Activated CD4-positive, CD25-positive, alpha-beta regulatory T cell (primary cell): ENCODE data around the gene ZNF431.
"Not testable (repeated sequence)": the region's sequence is repeated elsewhere in the genome, so short reads cannot be mapped to it uniquely, and the experiment has no call there.

ENCODE experiments used
- DNase-seq, 4 experiments: peaks; one replicate each; lab custom pipeline; 2025; lab: John Stamatoyannopoulos, UW

Gene ZNF431

DNA sequence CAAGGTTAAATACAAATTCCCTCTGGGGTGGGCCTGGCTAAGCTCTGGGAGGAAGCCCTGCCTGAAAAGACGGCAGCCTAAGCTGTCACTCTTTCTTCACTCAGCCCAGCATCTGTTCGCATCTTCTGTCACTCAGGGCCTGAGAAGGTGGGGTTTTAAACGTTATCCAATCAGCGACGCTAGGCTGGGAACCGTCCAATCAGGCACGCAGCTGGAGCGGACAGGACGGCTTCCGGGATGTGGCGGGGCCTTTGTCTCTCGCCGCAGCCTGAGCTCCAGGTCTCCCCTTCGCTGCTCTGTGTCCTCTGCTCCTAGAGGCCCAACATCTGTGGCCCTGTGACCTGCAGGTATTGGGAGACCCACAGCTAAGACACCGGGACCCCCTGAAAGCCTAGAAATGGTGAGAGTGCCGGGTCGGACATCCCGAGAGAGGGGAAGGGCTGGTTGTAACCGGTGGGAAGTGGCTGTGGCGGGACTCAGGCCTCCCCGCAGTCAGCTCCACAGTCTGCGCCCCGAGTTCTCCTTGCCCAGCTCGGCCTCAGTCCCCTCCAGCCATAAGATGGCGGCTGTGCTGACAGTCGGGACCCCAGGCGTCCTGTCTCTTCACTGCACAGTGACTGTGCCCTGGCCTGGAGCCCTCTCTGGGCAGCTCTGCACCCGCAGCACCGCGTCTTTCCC is at the start of gene ZNF431:
ZNF431 (plus strand) TSS at position 254 of the 678 bp plus-strand sequence; CDS start at position 398, 144 bp downstream.
- peak; percentile 59 to 73 (median 70) for DNase-seq

DNA sequence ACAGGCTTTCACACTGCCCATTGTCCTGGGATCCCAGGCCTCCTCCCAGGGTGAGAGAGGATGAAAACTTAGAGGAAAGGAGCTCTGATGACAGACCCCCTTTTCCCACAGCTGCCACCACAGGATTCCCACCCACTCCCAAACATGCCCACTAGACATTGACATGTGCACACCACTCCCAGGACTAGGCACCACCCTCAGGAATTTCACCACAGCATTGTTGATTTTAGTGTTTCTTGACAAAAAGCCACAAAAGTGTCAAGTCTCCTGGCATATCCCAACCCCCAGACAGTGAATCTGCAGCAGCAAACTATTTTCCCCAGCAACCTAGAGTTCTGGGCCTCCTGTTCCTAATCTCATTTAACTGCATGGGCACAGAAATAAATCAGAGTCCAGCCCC is 49.7 kb upstream of the ZNF431 start:
- DNase-seq, result no peak

DNA sequence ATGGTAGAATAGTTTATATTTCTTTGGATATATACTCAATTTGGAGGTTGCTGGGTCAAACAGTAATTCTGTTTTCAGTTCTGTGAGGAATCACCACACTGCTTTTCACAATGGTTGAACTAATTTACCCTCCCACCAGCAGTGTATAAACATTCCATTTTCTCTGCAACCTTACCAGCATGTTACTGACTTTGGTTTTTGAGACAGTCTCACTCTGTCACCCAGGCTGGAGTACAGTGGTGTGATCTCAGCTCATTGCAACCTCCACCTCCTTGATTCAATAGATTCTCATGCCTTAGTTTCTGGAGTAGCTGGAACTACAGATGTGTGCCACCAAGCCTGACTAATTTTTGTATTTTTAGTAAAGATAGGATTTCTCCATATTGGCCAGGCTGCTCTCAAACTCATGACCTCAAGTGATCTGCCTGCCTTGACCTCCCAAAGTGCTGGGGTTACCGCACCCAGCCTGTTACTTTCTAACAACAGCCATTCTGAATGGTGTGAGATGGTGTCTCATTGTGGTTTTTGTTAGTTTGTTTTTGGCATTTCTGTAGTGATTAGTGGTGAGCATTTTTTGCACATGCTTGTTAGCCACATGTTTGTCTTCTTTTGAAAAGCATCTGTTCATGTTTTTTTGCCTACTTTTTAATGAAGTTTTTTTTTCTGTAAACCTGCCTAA is 47.4 kb upstream of the ZNF431 start:
- no peak for DNase-seq

DNA sequence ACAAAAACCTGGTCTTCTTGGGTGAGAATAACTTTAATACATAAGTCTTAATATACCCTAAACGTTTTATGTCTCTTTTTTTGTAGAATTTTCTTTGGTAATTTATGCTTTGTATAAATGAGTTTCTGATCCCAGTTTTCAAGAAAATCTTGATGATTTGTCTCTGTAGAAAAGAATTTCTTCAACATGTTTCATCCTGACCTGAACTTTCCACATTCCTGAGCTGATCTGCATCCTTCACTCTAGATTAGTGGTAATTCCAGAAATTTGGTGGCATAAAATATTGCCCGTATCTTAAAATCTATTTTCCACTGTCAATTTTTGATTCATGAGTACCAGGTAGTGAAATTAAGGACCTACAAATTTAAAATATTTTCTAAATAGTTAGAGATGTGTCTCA is 43.5 kb upstream of the ZNF431 start:
- DNase-seq, result no peak

DNA sequence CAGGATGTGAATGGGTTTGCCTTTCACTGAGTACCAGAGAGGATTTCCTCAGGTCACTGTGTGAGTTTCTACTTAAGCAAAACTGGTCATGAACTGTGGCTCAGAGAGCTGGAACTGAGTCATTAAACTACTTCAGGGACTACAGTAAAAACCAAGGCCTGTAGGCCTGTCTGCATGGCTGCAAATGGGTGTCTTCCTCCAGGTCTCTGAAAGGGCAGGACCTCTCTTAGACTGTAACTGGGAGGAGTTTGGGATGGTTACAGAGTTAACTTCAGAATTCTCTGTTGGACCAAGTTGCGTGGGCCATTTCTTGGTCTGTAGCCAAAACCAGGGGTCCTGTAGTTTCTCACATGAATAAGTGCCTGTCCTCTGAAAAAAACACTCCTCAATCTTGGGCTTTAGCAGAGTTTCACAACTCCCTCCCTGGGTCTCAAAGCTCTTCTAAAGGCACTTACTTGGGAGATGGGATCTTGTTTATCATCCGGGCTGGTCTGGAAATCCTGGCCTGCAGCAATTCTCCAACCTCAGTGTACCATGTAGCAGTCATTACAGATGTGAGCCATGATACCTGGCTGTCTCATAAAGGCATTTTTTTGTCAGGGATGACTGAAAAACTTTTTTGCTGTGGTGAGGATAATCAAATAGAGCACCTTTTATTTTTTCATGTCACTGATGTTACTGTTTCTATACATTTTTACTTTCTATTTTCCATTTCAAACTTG is 40.2 kb upstream of the ZNF431 start:
- DNase-seq, result no peak

DNA sequence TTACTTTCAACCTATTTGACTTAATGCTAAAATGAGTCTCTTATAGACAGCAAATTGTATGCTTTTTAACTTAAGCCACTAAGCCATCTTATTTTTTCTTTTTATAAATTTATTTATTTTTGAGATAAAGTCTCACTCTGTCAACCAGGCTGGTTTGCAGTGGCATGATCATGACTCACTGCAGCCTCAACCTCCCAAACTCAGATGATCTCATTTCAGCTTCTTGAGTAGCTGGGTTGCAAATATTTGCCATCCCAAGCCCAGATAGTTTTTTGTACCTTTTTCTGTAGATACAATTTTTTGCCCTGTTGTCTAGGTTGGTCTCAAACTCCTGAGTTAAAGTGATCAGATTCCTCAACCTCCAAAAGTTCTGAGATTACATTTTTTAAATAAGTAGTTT is 32.7 kb upstream of the ZNF431 start:
- DNase-seq, result no peak

DNA sequence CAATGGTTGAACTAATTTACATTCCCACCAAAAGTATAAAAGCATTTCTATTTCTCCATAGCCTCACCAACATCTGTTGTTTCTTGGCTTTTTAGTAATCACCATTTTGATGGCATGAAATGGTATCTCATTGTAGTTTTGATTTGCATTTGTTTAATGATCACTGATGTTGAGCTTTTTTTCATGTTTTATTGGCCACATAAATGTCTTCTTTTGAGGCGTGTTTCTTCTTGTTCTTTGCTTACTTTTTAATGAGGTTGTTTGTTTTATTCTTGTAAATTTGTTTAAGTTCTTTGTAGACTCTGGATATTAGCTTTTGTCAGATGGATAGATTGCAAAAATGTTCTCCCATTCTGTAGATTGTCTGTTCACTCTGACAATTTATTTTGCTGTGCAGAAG is 31.7 kb upstream of the ZNF431 start:
- no peak for DNase-seq

DNA sequence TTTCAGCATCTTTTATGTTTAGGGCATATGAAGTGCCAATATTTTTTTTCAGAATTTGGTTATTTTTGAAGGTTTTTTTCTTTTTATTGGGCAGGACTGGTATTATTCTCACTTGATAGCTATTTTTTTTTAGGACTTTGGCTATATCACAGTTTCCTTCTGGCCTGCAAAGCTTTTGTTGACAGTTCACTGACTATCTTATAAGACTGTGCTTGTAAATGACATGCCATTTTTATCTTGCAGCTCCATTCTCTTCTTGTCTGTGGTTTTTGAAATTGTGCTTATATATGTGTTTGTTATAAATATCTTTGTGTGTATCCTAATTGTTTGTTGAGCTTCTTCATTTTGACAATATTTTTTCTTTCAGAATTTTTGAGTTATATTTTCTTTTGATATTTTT is 26.4 kb upstream of the ZNF431 start:
- no peak for DNase-seq

DNA sequence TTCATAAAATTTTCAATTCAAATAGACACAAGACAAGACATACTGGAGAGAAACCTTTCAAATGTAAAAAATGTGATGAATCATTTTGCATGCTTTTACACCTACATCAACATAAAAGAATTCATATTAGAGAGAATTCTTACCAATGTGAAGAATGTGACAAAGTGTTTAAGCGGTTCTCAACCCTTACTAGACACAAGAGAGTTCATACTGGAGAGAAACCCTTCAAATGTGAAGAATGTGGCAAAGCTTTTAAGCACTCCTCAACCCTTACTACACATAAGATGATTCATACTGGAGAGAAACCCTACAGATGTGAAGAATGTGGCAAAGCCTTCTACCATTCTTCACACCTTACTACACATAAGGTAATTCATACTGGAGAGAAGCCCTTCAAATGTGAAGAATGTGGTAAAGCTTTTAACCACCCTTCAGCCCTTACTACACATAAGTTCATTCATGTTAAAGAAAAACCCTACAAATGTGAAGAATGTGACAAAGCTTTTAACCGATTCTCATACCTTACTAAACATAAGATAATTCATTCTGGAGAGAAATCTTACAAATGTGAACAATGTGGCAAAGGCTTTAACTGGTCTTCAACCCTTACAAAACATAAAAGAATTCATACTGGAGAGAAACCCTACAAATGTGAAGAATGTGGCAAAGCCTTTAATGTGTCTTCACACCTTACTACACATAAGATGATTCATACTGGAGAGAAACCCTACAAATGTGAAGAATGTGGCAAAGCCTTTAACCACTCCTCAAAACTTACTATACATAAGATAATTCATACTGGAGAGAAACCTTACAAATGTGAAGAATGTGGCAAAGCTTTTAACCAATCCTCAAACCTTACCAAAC is 24.6 kb upstream of the ZNF431 start:
- no peak for DNase-seq

DNA sequence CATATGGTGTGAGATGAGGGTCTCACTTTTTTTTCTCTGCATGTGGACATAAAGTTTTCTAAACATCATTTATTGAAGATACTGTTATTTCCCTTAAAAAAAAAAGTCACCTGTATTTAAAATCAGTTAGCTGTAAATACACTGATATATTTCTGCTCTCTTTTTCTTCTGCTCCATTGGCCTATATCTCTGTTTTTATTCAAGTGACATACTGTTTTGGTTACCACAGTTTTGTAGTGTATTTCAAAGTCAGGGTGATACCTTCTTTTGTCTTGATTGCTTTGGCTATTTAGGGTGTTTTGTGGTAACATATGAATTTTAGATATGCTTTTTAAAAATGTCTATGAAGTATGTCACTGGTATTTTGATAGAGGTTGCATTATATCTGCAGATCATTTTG is 15.8 kb upstream of the ZNF431 start:
- no peak for DNase-seq

DNA sequence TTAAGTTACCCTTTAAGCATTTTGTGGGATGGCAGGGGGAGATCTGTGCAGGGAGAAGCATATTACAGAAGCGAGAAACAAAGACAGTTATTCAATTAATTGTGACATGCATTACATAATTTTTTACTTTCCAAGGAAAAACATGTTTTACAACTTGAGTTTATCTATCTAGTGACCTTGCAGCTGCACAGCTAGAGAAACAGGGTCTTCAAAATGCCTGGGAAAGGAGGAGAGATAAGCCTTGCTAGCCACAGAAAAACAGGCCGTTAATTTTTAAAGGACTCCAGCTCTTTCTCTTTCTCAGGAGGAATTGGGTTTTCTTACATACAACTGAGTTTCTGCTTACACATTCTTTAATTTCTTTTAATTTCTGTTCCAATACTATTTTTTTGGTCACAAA is 14.8 kb upstream of the ZNF431 start:
- DNase-seq, result no peak

DNA sequence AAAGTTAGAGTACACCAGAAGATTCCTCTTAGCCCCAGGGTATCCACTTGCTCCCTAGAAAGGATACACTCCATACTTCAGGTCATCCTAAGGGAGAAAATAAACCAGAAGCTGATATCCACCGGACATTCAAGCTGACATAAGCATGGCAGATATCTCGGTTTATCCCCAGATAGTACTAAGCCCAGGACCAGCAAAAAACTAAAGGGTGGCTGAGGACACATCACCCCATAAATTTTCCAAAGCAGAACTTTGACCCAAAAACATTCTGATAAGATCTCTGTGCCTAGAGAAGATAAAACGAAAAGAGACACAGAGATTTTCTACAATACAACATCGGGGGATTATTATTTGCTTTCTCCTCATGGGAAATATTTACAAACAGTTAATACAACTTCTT is 13.9 kb upstream of the ZNF431 start:
- no peak for DNase-seq

DNA sequence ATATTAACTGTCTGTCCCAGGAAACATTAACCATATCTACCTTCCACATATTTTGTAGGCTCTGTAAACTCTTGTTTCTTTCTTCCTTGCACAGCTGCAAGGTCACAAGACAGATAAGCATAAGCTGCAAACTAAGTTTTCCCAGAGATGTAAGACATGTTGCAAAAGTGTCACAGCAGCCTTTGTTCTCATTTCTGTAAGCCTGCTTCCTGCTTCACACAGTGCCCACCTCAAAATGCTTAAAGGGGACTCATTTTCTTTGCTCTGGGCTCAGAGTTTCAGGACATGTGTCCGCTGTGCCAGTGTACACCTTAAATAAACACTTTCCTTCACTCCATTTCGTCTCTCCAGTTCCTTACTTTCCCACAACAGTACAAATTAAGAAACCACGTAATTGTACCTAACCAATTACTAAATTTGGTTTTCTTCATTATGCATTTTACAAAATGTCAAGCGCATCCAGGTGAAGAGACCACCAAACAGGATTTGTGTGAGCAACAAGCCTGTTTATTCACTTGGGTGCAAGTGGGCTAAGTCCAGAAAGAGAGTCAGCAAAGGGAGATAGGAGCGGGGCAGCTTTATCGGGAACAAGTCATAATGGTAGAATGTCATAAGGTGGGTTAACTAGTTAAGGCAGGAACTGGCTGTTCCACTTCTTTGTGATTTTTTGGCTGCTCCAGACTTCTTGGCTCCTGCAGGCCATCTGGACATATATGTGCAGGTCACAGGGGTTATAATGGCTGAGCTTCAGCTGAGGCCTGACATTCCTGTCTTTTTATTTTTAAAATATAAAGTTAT is 12.7 kb upstream of the ZNF431 start:
- no peak for DNase-seq

DNA sequence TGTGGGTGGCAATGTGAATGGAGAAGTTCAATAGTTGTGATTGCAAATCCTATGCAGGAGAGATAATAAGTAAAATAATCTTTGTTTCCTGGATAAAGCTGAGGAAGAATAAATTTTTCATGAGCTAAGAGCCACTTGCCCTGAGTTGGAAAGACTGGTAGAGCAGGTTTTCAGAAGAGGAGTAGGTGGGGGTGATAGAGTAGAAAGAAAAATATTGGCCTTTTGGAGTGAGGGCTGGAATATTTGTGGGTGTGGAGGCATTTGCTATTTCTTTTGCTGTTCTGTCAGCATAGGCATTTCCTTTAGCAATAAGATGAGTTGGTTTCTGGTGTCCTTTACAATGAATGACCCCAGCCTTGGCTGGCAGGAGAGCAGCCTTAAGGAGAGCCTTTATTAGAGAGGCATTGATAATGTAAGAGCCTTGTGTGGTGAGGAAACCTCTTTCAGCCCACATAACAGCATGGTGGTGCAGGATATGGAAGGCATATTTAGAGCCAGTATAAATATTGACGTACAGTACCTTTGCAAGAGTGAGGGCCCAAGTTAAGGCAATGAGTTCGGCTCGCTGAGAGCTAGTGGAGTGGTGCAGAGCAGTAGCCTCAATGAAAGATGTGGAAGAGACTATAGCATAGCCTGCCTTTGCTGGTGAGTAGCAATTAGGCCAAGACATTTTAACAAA is 11.6 kb upstream of the ZNF431 start:
- no peak for DNase-seq

DNA sequence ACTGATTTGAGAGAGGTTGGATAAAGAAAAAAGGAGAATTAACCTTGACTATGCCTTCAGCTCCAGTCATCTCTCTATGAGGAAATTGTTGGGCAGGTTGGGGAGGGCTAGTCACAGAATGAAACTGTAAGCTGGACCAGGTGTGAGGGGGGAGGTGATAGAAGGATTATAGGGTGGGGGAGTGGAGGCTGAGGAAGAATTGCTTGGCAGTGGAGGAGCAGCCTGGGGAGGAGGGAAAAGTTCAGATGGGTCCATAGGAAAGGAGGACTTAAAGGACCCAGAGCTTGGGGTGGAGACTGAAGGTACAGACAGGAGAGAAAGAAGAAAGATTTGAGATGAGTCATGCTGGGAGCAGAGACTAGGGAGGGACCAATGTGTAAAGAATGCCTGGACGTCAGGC is 8.2 kb upstream of the ZNF431 start:
- no peak for DNase-seq

DNA sequence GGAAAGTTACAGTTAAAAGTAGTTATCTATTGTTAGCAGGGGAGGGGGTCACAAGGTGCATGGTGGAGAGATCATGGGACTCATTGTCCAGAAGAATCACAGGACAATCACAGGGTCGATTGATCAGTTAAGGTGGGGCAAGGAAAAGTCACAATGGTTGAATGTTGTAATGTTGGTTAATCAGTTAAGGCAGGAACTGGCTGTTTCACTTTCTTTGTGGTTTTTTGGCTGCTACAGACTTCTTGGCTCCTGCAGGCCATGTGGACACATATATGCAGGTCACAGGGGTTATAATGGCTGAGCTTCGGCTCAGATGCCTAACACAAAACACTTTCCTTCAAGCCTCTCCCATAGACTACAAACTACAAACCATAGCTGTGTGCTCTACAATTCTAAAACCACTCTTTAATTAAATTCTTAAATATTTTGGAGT is 6.9 kb upstream of the ZNF431 start:
- no peak for DNase-seq

DNA sequence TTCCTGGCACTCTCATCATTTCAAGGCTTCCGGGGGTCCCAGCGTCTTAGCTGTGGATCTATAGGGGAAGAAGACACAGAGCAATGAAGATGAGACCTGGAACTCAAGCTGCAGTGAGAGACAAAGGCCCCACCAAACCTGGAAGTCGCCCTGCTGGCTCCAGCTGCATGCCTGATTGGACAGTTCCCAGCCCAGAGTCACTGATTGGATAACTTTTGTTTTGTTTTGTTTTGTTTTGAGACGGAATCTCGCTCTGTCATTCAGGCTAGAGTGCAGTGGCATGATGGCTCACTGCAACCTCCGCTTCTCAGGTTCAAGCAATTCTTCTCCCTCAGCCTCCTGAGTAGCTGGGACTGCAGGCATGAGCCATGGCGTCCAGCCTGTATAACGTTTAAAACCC is 6.4 kb upstream of the ZNF431 start:
- DNase-seq, result no peak

DNA sequence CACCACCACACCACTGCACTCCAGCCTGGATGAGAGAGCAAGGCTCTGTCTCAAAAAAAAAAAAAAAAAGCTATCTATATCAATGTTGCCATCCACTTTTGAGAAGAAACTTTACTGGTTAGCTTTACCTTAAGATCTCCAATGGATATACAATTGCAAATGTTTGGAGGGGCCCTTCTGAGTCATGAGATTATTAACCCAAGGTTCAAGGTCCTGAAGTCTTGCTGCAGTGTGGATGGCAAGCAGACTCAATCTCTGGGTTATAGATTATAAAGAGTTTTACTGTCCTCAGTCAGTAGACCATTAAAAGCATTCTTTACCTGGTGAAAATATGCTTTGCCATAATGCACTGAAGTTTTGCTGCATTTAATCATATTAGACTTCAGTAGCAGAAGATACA is 3.7 kb upstream of the ZNF431 start:
- DNase-seq, result no peak

DNA sequence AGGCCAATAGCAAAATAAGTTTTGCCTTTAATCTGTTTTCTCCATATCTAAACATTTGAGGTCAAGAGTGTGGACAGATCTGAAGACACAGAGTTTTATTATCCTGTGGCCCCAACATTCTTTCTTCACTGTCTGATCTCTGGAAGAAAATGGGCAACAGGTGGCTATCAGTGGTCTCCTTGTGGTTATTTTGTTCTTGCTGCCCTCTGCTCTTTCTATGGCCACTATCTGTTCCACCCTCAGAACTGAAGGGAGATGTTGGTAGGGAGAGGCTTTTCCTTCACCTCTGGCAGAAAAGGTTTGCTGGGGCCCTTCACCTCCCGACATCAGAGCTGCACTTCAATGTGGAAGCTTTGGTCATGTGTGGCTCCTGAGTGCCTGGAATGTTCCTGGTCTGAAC is 834 bp upstream of the ZNF431 start:
- not testable (repeated sequence) for DNase-seq

DNA sequence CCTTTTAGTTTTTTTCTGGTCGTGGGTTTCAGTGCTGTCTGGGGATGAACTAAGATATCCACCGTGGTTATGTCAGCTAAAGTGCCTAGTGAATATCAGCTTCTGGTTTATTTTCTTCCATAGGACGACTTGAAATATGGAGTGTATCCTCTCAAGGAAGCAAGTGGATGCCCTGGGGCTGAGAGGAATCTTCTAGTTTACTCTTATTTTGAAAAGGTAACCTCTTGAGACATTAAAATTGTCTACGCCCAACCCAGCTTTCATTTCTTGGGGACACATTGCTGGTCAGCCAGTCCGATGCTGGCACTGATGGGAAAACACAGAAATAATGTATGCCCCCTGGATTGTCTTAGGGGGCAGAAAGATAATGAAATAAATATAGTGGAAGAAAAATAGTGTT is 1.6 kb downstream of the ZNF431 start:
- no peak for DNase-seq

DNA sequence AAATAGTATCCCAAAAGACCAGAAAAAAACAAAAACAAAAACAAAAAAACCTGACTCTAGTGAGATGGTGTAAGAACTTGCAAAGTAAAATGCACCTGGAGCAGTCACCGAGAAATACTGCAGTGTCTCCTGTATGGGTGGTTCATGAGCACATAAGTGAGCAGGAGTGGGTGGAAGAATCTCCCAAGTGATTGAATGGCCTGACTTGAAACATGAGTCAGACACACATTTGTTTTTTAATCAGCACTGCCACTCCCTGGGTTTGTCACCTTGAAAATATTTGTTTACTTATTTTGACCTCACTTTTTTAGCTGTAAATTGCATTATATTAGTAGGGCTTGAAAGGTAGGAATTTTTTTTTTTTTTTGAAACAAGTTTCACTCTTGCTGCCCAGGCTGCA is 2.0 kb downstream of the ZNF431 start:
- no peak for DNase-seq
